HG03064 (cell line): ENCODE data around the gene GALNT5.
"Not testable (repeated sequence)": the region's sequence is repeated elsewhere in the genome, so short reads cannot be mapped to it uniquely, and the experiment has no call there.

Experiments
- ATAC-seq: cut with Tn5 transposase; IDR thresholded peaks from one replicate; pipeline ENCODE4 v1.9.1; 2021; ENCODE audit warnings: low read depth; ENCODE audit not compliant: unreplicated experiment

The GALNT5 gene

GRCh38 chr2:157324331-157324843, 66.9 kb downstream of the GALNT5 start:
- no peak for ATAC-seq

DNA sequence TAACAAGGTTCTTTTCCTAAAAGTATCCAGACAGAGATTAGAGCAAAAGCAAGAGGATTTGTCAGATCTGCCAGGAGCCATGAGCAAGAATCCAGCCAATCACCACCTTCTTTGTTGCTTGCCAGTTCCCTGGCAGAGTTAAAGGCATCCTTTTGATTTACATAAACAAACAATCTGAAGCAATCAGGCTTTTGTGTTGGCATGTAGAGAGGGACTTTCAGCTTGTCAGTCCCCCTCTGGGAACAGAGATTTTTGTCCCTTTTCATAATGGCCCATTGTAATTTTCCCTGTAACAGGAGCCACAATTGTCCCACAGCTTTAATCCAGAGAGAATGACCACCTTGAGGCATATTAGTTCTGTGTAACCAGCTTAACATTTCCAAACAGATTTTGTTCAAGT, 68.3 kb downstream of the GALNT5 start, which contains the start of gene ERMN:
TSS of gene ERMN (minus strand) at position 39 of the 400 bp plus-strand sequence. CDS start 182 bp downstream, outside the sequence.
- ATAC-seq = no peak

- ATAC-seq = no peak
Measured at GRCh38 chr2:157326698-157327097, 69.2 kb downstream of the GALNT5 start.

DNA sequence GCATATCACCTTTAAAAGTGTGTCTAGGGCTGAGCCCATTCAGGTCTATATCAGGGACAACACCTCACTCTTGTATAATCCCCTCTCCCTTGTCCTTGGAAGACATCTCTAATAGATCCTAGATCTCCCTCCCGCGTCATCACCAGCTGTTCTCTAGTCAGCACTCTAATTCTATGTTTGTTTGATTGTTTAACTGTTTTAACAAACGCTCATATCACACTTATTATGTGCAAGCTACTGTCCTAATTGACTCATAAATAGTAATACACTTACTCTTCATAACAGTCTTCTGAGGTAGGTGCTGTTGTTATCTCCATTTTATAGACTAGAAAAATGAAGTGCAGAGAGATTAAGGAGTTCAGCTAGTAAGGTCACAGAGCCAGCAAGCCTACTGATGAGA, 69.7 kb downstream of the GALNT5 start:
- peak; percentile 23 for ATAC-seq

DNA sequence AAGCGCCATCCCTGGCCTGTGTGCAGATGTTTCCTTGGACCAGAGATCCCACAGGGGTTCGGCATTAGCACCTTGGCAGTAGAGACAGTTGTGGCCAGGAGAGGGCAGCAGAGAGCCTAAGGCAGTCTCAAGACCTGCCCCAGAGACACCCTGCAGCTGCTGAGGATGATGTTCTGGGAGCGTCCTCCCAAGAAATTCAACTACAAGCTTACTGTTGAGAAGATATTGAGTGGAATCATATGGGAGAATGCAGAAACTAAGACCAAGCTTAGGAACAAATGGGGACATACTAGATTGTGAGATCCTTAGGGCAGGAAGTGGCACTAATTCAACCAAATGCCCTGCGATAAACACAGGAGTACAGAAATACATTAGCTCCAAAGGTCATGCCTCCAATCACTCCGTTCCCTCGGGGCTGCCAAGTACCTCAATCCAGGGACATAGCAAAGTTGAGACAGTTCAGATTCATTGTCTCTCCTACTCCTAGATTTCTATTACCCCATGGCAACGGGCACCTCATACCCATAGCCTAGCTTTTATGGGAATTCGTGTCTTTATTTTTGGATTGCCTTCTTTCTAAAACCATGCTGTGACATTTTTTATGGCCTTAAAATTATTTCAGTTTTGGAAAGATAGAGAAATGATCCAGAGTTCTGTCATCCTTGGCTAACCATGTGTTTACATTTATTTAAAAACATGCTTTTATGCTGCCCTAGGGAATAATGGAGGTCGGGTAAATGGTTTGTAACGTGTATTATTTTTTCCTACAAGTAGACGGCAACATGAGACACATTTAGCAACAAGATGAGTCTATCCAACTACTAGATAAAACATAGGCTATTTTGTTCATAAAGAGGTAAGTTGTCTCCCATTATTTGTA, 70.4 kb downstream of the GALNT5 start:
- peak; percentile 95 for ATAC-seq

DNA sequence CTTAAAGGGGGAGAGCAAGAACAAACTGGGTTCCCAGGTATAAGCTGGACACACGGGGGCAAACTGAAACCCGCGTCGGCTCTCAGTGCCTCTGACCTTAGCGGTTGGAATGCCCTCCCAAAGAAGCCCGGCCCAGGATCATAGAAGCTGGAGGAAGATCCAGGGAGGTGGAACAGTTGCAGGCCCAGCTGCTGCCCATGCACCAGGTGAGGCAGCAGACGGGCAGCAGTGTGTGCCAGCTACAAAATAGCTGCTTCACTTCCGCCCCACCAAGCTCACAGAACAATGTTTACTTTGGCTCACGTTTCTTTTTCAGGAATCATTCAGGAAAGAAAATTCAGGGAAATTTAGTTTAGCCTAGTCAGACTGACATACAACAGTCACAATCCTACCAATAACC, 72.0 kb downstream of the GALNT5 start:
- ATAC-seq = no peak

GRCh38 chr2:157333304-157334047, 76.0 kb downstream of the GALNT5 start:
- ATAC-seq = no peak

DNA sequence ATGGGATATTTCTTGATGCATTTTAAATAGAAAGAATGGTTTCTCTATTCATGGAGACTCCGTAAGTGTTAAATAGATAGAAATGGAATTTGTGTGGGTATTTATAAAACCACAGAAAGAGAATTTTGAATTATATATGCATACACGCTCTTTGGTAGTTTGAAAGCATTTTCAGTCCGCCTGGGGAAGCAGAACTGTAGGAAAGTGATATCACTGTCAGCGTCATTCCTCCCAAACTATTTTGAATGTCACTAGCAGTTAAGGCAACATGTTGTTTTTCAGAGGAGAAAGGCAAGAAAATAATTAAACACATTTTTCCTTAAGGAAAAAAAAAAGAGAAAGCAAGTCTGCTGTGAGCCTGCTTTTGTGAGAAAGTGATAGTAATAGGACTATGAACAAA, 76.8 kb downstream of the GALNT5 start:
- no peak for ATAC-seq

DNA sequence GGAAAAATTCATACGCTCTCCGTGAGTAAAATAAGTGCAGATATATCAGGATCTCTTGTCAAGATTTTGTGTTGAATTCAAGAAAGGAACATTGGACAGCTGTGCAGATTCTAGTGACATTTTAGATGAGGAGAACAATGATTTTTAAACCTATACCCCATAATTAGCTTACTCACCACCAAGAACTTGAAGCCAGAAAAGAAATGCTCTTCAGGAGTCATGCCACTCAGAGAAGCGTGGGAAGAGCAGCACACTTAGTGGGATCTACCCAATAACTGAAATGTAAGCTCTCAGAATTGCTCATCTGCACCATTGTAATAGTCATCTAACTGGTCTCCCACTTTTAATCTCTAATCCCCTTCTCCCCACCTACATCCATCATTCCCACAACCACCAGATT, 77.3 kb downstream of the GALNT5 start:
- no peak for ATAC-seq

DNA sequence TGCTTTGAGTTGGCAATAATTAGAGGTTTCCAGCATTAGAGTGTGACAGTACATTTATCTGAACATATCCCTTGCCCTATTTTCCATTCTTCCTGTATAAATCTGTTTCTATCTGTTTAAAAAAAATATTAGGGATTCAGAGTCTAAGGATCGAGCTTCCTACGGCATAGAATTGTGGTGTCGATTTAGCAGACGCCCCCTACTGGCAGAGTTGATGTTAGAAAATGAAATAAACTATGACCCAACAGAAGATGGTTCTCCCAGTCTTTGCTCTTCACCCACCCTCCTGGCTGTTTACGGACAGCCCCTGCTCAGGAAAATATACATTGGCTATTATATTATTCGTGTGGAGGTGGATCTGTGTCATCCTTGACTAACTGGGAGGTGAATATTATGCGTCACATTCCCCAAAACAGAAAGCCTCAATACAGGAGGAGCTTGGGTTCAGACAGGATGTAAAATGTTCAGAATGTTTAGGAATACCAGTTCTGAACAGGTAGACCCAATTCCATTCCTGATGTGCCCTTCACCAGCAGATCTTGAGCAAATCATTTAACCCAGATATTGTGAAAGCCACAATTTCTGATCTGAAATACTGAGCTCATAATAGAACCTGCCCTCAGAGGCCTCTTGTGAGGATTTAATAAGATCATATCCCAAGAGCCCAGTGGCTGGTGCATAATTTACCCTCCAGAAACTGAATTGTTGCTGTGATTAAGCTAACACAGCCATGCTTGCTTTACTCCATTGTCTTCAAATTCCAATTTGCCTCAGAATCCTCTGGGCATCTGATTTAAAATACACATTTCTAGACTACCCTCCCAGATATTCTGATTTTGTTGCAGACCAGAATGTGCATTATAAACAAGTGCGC, 78.9 kb downstream of the GALNT5 start:
- no peak for ATAC-seq

DNA sequence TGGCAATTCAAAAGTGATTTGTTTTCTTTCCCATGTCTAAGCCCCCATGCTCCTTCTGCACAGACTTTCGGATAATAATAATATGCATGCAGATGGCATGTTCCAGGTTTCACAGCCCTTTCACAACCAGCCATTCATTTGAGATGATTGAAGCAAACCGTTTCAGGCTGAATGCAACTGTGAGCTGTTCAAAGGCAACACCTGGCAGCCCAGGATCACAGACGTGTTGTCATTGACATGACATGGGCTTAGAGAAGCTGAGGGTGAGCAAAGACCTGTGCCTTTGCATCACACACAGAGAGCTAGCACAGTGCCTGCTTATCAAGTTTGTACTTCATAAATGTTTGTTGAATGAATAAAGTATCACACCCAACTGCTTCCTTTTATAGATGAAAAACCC, 80.5 kb downstream of the GALNT5 start:
- no peak for ATAC-seq

DNA sequence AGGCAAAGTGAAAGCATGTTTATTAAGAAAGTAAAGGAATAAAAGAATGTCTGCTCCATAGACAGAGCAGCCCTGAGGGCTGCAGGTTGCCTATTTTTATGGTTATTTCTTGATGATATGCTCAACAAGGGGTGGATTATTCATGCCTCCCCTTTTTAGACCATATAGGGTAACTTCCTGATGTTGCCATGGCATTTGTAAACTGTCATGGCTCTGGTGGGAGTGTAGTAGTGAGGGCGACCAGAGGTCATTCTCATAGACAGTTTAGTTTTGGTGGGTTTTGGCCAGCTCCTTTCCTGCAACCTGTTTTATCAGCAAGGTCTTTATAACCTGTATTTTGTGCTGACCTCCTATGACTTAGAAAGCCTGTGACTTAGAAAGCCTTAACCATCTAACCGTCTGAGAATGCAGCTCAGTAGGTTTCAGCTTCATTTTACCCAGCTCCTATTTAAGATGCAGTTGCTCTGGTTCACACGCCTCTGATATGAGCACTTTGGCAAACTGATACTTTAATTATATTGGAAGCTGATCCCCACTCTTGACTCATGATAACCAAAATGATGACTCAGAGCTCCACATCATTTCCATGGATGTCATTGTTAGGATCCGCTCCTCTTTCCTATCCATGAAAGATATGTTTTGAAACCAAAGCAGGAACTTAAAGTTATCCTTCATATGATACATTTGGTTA, 82.6 kb downstream of the GALNT5 start:
- no peak for ATAC-seq

DNA sequence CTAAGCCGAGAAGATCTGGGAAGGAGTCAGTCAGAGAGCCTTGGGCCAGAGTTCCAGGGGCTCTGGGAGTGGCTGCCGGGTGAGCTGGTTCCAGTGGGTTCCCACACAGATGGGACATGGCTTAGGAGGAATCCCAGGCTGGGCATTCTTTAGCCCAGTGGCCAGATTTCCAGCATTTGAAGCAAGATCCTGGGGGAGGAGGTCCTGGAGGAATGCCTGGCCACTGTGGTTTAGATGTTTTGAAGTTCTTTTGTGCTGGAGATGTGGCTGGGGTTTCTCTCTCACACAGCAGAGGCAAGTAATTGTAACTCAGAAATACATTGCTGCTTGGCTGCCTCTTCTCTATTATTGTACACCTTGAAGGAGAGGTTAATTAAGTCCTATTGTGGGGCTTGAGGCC, 83.9 kb downstream of the GALNT5 start:
- not testable (repeated sequence) for ATAC-seq

DNA sequence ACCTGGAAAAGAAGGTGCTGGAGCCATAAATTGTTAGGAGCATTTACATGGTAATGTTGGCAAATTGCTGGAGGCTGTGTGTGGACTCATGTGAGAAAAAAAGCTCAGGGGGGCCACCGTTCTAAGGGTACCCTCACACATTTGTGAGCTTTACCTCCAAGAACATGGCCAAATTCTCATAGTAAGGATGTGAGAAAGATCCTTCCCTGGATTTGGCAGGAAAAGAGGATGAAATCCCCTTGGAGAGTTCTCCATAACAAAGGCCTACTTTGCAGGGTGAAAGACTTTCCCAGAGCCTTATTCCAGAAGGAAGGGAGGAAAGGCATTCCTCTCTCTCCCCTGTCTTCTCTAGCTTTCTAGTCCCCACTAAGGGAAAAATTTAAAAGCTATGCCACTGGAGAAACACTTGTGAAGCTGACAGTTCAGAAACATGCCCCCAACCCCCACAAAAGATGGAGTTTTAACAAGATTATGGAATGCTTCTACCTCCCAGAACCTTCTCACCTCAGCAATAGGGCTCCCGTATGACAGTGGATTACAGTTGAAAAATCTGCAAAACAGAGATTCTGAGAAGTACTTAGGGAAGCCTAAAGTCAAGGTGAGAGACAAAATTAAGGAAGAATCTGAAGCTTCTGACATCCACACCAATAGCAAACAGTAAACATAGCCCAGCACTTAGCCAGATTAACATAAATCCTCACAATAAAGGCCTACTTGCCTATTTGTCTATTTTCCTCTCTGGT, 88.3 kb downstream of the GALNT5 start:
- no peak for ATAC-seq

DNA sequence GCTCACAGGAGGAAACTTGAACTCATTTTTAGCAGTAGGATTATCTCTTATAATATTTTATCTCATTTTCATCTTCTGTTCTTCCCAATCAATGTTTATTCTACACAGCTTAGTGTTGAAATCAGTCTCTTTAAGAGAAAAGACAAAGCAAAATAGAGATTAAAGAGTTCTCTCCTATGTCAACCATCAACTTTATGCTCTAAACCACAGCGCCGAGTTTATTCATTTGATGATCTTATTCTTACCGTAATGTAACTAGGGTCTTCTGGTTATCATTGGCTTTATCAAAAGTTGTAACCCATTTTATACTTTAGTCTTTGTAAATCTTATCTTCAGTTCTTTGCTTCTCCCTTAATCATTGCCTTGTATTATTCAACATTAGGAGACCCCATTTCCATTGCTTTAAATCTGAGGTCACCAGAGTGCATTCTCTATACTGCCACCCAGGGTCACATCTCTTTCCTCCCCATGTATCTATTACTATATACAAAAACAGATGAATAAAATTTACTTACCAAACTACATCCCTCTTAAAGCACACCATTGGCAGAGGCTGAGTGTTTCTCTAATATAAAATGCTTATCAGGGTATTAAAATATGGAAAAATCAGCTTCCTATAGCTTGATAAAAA, 90.9 kb downstream of the GALNT5 start:
- ATAC-seq = no peak

DNA sequence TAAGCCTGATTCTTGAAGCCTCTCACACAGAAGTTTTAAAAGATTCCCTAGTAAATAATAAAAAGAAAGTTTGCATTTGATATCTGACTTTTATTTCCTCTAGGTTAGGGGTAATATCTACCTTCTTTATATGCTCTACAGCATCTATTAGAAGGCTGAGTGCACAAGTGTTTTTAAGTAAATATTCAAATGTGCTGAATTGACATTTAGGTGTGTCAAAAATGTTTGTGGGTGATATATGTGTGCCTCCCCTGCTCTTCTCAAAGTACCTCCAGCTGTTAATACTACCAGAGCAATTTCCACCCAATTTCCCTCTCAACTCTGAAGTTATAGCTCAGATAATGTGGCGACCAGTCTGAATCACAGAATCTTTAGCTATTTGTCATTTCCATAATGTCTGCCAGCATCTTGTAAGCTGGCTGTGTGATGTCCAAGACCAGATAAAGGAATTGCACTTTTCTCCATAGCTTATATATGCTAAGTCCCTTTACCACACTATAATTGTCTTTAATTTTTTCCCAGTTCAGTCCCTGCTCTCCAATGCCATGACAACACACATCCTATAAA, 92.5 kb downstream of the GALNT5 start:
- no peak for ATAC-seq

DNA sequence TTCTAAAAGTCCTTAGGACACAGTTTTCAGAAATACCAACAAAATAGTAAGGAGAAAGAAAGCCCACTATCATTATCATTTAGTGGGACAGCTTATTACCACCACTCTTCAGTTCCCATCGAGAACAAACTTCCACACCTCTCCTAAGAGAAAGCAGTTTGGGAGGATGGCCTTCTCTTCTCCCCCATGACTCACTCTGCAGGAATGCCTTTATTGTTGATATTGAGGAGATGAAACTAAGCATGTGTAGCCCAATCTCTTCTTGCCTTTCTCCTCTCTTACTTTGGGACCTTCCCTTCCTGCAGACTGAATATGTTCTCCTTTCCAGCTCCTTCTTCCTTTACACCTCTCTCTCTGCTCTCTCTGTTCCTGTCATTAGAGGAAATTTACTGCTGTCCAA, 98.1 kb downstream of the GALNT5 start:
- no peak for ATAC-seq

- ATAC-seq = no peak
Measured at GRCh38 chr2:157359628-157360027, 102.1 kb downstream of the GALNT5 start.

GRCh38 chr2:157361526-157361925, 104.0 kb downstream of the GALNT5 start:
- no peak for ATAC-seq
